OCI-LY3 (cell line): Measurements from ENCODE around the gene NUP62.
"Not testable (repeated sequence)": the region's sequence is repeated elsewhere in the genome, so short reads cannot be mapped to it uniquely, and the experiment has no call there.

Source experiments
- EZH2phosphoT487 ChIP-seq: fragments of 200-600 bp; shearing (Covaris generic); IDR thresholded peaks from 2 replicates; pipeline ENCODE4 v1.6.1; 2018; ENCODE audit warnings: antibody characterized with exemption, mixed run types, low read depth
- TF ChIP-seq, protein P1 (sequence below): fragments of 200-600, 300-600 bp; sonication (generic); IDR thresholded peaks from 2 replicates; pipeline ENCODE4 v1.5.1; 2014; ENCODE audit warnings: antibody characterized with exemption, low read length, low read depth

DNA sequence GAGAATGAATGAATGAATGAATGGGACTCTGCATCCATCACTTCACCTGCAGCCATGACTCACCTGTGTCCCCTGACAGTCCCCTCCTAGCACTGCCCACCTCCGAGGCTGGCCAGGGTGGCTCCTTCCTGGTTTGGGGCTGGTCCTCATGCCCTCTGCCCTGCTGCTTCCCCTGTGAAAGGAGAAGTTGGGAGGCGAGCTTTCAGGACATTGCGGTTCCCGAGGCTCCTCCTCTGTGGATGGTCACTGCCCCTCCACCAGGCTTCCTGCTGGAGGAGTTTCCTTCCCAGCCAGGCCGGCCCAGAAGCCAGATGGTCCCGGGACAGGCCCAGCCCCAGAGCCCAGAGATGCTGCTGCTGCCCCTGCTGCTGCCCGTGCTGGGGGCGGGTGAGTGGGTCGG lies 40.1 kb upstream of the NUP62 start:
- TF ChIP-seq, protein P1, sequence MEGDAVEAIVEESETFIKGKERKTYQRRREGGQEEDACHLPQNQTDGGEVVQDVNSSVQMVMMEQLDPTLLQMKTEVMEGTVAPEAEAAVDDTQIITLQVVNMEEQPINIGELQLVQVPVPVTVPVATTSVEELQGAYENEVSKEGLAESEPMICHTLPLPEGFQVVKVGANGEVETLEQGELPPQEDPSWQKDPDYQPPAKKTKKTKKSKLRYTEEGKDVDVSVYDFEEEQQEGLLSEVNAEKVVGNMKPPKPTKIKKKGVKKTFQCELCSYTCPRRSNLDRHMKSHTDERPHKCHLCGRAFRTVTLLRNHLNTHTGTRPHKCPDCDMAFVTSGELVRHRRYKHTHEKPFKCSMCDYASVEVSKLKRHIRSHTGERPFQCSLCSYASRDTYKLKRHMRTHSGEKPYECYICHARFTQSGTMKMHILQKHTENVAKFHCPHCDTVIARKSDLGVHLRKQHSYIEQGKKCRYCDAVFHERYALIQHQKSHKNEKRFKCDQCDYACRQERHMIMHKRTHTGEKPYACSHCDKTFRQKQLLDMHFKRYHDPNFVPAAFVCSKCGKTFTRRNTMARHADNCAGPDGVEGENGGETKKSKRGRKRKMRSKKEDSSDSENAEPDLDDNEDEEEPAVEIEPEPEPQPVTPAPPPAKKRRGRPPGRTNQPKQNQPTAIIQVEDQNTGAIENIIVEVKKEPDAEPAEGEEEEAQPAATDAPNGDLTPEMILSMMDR, result not testable (repeated sequence)
- TF ChIP-seq EZH2phosphoT487, result not testable (repeated sequence)
